SU-DHL-6 (cell line): ENCODE measurements around the gene RCAN2.

Source experiments
- H2AFZ ChIP-seq: fragments of 200-600 bp; sonication (generic); 2 replicates; pipeline ENCODE4 v1.6.1; 2014; ENCODE audit warnings: low read depth, mild to moderate bottlenecking, moderate library complexity, mixed read lengths, antibody characterized with exemption, low read length; ENCODE audit not compliant: severe bottlenecking
- H3F3A ChIP-seq: fragments of 200-600 bp; shearing (Covaris generic); 2 replicates; pipeline ENCODE4 v1.6.0; 2016; ENCODE audit warnings: antibody characterized with exemption, mild to moderate bottlenecking; ENCODE audit not compliant: insufficient read depth
- H3K27ac ChIP-seq: fragments of 200-600 bp; sonication (generic); 2 replicates; pipeline ENCODE4 v1.5.1; 2016; ENCODE audit warnings: low read depth, mild to moderate bottlenecking, low read length, moderate library complexity, mixed read lengths
- H3K27me3 ChIP-seq: fragments of 200-600 bp; sonication (generic), shearing (Covaris generic); 2 replicates; pipeline ENCODE4 v1.6.0; 2014; ENCODE audit warnings: mild to moderate bottlenecking, low read length
- H3K36me3 ChIP-seq: fragments of 200-600 bp; sonication (generic); 2 replicates; pipeline ENCODE4 v1.6.1; 2014; ENCODE audit warnings: mild to moderate bottlenecking, low read length, mixed read lengths
- H3K4me2 ChIP-seq: fragments of 300-600, 200-600 bp; shearing (Covaris generic), sonication (generic); 2 replicates; pipeline ENCODE4 v1.6.0; 2014; ENCODE audit warnings: low read length, low read depth, mild to moderate bottlenecking; ENCODE audit not compliant: poor library complexity, severe bottlenecking
- H3K4me3 ChIP-seq: fragments of 200-600 bp; sonication (generic); 2 replicates; pipeline ENCODE4 v1.5.1; 2014; ENCODE audit warnings: antibody characterized with exemption, low read length, mild to moderate bottlenecking, mixed read lengths; ENCODE audit not compliant: insufficient read depth, poor library complexity, severe bottlenecking
- H3K79me2 ChIP-seq: fragments of 200-600 bp; sonication (generic); 2 replicates; pipeline ENCODE4 v1.6.1; 2014; ENCODE audit warnings: mild to moderate bottlenecking, low read length, moderate library complexity; ENCODE audit not compliant: insufficient read depth
- H3K9ac ChIP-seq: fragments of 200-600 bp; sonication (generic); 2 replicates; pipeline ENCODE4 v1.7.0; 2014; ENCODE audit warnings: mild to moderate bottlenecking, low read length
- H3K9me2 ChIP-seq: fragments of 200-600 bp; sonication (generic); replicated peaks from 2 replicates; pipeline ENCODE4 v1.6.1; 2014; ENCODE audit warnings: low read length; ENCODE audit not compliant: insufficient read depth
- H3K9me3 ChIP-seq: fragments of 200-600 bp; sonication (generic); 2 replicates; pipeline ENCODE4 v1.6.1; 2014; ENCODE audit warnings: low read length, mixed read lengths; ENCODE audit not compliant: insufficient read depth
- H4K20me1 ChIP-seq: fragments of 200-600 bp; sonication (generic); 2 replicates; pipeline ENCODE4 v1.6.1; 2014; ENCODE audit warnings: low read depth, mild to moderate bottlenecking, antibody characterized with exemption, low read length, moderate library complexity, mixed read lengths
- EZH2phosphoT487 ChIP-seq: fragments of 200-600 bp; sonication (generic), shearing (Covaris generic); conservative IDR thresholded peaks from 2 replicates; pipeline ENCODE4 v1.6.1; 2018; ENCODE audit warnings: mild to moderate bottlenecking, antibody characterized with exemption, low read length, moderate library complexity, mixed read lengths
- TF ChIP-seq, protein P1 (sequence below): fragments of 200-600 bp; sonication (generic); IDR thresholded peaks from one replicate; pipeline ENCODE4 v1.5.1; 2017; ENCODE audit warnings: antibody characterized with exemption, mild to moderate bottlenecking, low read length, moderate library complexity; ENCODE audit not compliant: insufficient read depth, poor library complexity, severe bottlenecking

Gene RCAN2

DNA sequence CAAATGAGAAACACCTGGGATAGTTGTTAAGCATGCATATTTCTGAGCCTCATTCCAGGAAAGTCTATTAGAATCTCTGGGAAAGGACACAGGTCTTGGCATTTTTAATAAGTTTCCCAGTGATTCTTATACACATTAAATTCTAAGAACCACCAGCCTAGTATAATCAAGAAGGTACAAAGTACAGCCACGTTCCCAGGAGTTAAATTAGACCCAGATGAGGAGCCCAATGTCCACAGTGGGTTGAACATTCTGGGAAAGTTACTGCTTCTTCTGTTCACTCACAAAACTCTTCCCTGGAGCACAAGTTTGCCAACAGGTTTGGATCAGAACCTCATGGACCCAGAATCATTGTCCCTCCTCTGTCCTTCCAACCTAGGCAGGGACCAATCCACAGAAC lies 90.4 kb downstream of the RCAN2 start:
- Histone ChIP-seq H3K4me3 (no peak overlapping the region), H3K4me2 (no peak overlapping the region), H4K20me1 (no peaks in the 10 kb centered on the region), H2AFZ (no peak overlapping the region), H3K9me3 (no peaks in the 10 kb centered on the region), H3K79me2 (no peaks in the 10 kb centered on the region), H3K27me3 (no peaks in the 10 kb centered on the region), H3K9me2 (no peaks in the 10 kb centered on the region), H3K9ac (no peak overlapping the region), H3F3A (no peaks in the 10 kb centered on the region), H3K36me3 (no peaks in the 10 kb centered on the region), H3K27ac (no peak overlapping the region)
- TF ChIP-seq, protein P1, sequence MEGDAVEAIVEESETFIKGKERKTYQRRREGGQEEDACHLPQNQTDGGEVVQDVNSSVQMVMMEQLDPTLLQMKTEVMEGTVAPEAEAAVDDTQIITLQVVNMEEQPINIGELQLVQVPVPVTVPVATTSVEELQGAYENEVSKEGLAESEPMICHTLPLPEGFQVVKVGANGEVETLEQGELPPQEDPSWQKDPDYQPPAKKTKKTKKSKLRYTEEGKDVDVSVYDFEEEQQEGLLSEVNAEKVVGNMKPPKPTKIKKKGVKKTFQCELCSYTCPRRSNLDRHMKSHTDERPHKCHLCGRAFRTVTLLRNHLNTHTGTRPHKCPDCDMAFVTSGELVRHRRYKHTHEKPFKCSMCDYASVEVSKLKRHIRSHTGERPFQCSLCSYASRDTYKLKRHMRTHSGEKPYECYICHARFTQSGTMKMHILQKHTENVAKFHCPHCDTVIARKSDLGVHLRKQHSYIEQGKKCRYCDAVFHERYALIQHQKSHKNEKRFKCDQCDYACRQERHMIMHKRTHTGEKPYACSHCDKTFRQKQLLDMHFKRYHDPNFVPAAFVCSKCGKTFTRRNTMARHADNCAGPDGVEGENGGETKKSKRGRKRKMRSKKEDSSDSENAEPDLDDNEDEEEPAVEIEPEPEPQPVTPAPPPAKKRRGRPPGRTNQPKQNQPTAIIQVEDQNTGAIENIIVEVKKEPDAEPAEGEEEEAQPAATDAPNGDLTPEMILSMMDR: no peak
- TF ChIP-seq EZH2phosphoT487: no peak

DNA sequence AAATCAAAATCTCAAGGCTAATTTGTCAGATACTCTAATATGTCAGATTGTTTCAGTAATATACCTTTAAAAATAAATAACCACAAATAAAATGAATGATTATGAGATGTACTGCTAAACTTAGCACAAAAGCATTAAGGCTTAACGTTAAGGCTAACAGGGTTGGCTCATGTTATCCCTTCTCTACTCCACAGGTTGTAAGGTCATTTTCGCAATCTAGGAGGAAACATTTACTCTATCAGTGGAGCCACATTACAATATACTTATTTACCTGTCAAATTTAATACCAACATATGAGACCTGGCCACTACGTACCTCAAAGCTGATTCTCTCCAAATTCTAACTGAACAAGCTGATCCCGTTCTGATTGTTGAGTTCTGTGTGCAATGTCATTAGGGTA lies 95.7 kb downstream of the RCAN2 start:
- no peak overlapping the region for H3K9ac ChIP-seq
- H2AFZ ChIP-seq: no peak overlapping the region
- no peak overlapping the region for H3K4me2 ChIP-seq
- TF ChIP-seq, protein P1: no peak
- no peak for TF ChIP-seq EZH2phosphoT487
- H3K27ac ChIP-seq: no peak overlapping the region
- H3K27me3 ChIP-seq: no peaks in the 10 kb centered on the region
- H3K79me2 ChIP-seq: no peaks in the 10 kb centered on the region
- no peak overlapping the region for H3K4me3 ChIP-seq
- no peaks in the 10 kb centered on the region for H3F3A ChIP-seq
- H3K36me3 ChIP-seq: no peaks in the 10 kb centered on the region
- no peaks in the 10 kb centered on the region for H4K20me1 ChIP-seq
- no peaks in the 10 kb centered on the region for H3K9me3 ChIP-seq
- no peaks in the 10 kb centered on the region for H3K9me2 ChIP-seq

DNA sequence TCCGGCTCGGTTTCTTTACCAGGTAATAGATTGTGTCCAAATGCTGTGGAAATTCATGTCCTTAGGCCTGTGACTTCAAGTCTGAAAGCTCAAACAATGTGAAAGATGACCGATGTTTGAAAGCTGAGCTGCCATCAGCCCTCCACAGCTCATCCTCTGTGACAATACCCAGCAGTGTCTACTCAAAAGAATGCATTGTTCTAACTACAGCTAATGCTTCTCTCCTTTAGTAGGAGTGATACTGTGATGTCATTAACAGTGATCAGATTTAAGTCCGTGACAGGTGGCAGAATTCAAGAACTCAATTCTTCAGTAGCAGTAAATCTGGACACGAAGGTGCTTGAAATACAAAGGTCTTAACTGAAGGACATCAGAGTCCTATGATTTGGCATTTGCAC lies 97.3 kb downstream of the RCAN2 start:
- Histone ChIP-seq H3K9ac (no peak overlapping the region), H4K20me1 (no peaks in the 10 kb centered on the region), H3K9me3 (no peaks in the 10 kb centered on the region), H3K36me3 (no peaks in the 10 kb centered on the region), H3K9me2 (no peaks in the 10 kb centered on the region), H3K27ac (no peak overlapping the region), H2AFZ (no peak overlapping the region), H3F3A (no peaks in the 10 kb centered on the region), H3K79me2 (no peaks in the 10 kb centered on the region), H3K27me3 (no peaks in the 10 kb centered on the region), H3K4me2 (no peak overlapping the region), H3K4me3 (no peak overlapping the region)
- no peak for TF ChIP-seq EZH2phosphoT487
- TF ChIP-seq, protein P1: no peak
